BJ (cell line): Measurements from ENCODE around the gene TBX5. TPM values are rescaled to one million over a fixed set of nuclear protein-coding genes. Genes with fewer than 3 reads are reported as not detected.
A peak's percentile ranks its signal among the peaks of the same experiment; 100 is the strongest.

Experiments used
- CTCF ChIA-PET: fragments of 350-600 bp; formaldehyde crosslinking; extraction: SDS; loops from one replicate; lab custom pipeline; 2021; ENCODE audit warnings: antibody characterized with exemption, inconsistent platforms; lab: Yijun Ruan, JAX
- POLR2A ChIA-PET: fragments of 300-600 bp; sonication (Branson Sonifier 250); formaldehyde crosslinking; extraction: SDS; loops from one replicate; lab custom pipeline; 2021; ENCODE audit warnings: antibody characterized with exemption; lab: Charles Lee
- DNase-seq: peaks from one replicate; pipeline ENCODE4 v3.0.0-alpha.2; 2011; ENCODE audit warnings: low read depth
- H3K27me3 ChIP-seq: 2 replicates; pipeline ENCODE4 v1.6.0; 2011; ENCODE audit warnings: low read length; ENCODE audit not compliant: control insufficient read depth, insufficient read depth
- H3K36me3 ChIP-seq: 2 replicates; pipeline ENCODE4 v1.5.1; 2011; ENCODE audit warnings: low read length; ENCODE audit not compliant: control insufficient read depth, insufficient read depth
- H3K4me3 ChIP-seq: 2 replicates; pipeline ENCODE4 v1.5.1; 2011; ENCODE audit warnings: low read depth, mild to moderate bottlenecking, control low read depth, low read length
- CTCF ChIP-seq: IDR thresholded peaks from 2 replicates; pipeline ENCODE4 v1.5.1; 2011; ENCODE audit warnings: low read depth, mild to moderate bottlenecking, control low read depth, inconsistent platforms, low read length, moderate library complexity; ENCODE audit not compliant: insufficient read depth
- polyA plus RNA-seq: library from polyadenylated mRNA; depleted of rRNA; stranded (reverse); fragments of >200 nt; gene quantifications from 2 replicates; pipeline ENCODE4 v1.2.3, GENCODE V29; 2011

Gene TBX5
- polyA plus RNA-seq, 1 experiment: 30.8 TPM

GRCh38 chr12:114402084-114402717 lies 3.7 kb downstream of the TBX5 start:
- POLR2A ChIA-PET: no interaction called here
- no peak for DNase-seq
- CTCF ChIA-PET: interaction anchor here (0.9 kb wide), 1 partner anchor 106 kb away, joined by 3 read pairs; no protein-coding TSS in a partner anchor

GRCh38 chr12:114401328-114402083 lies 4.4 kb downstream of the TBX5 start:
- no peak for TF ChIP-seq CTCF
- POLR2A ChIA-PET: interaction anchor here (0.9 kb wide), 1 partner anchor 37 kb away, joined by 4 read pairs; no protein-coding TSS in a partner anchor
- peaks cover 21% of the 10 kb centered on the region for H3K36me3 ChIP-seq
- CTCF ChIA-PET: interaction anchor here (0.6 kb wide), 1 partner anchor 47 kb away, joined by 3 read pairs; no protein-coding TSS in a partner anchor
- peak overlapping the region; percentile 90 for H3K4me3 ChIP-seq
- no peak for DNase-seq
- no peaks in the 10 kb centered on the region for H3K27me3 ChIP-seq

More at GRCh38 chr12:114402084-114402717, 3.7 kb downstream of the TBX5 start:
- Histone ChIP-seq H3K36me3 (peaks cover 21% of the 10 kb centered on the region), H3K27me3 (no peaks in the 10 kb centered on the region), H3K4me3 (peak overlapping the region; percentile 90)
- TF ChIP-seq CTCF: no peak

- H3K27me3 ChIP-seq: no peaks in the 10 kb centered on the region
- ChIA-PET CTCF (interaction anchor here (0.6 kb wide), 2 partner anchors 46 to 420 kb away, joined by 3 read pairs; no protein-coding TSS in a partner anchor), POLR2A (interaction anchor here (0.9 kb wide), 1 partner anchor 37 kb away, joined by 4 read pairs; no protein-coding TSS in a partner anchor)
- TF ChIP-seq CTCF: no peak
- peaks cover 21% of the 10 kb centered on the region for H3K36me3 ChIP-seq
- peak overlapping the region; percentile 90 for H3K4me3 ChIP-seq
- no peak for DNase-seq
Measured at GRCh38 chr12:114400925-114401324, 5.0 kb downstream of the TBX5 start.

- Histone ChIP-seq H3K4me3 (peak overlapping the region; percentile 90), H3K36me3 (peaks cover 20% of the 10 kb centered on the region), H3K27me3 (no peaks in the 10 kb centered on the region)
- ChIA-PET CTCF (interaction anchor here (0.6 kb wide), 1 partner anchor 420 kb away, joined by 3 read pairs; no protein-coding TSS in a partner anchor), POLR2A (interaction anchor here (0.9 kb wide), 1 partner anchor 38 kb away, joined by 4 read pairs; no protein-coding TSS in a partner anchor)
- no peak for TF ChIP-seq CTCF
- no peak for DNase-seq
Measured at GRCh38 chr12:114400361-114400811, 5.6 kb downstream of the TBX5 start.
